ENCODE results near the gene GAPT. TPM values are rescaled to one million over a fixed set of nuclear protein-coding genes. Genes with fewer than 3 reads are reported as not detected.

GAPT gene
- total and polyA plus RNA-seq, 7 donors = 0.23 to 6.3 (median 0.60) TPM

Small RNA genes lying within 50 kb of the gene (small RNA-seq; reads per million reads assigned to genes)
- 0 reads per million in 3 donors for gene MIR548AE2

Other genes with a start within 250 kb of the GAPT start
- 10 to 100 TPM; 19.3 to 46.3 (median 34.8) TPM for gene PLK2, start 31.3 kb upstream of the GAPT start, total RNA-seq
- gene PLK2, start 31.3 kb upstream of the GAPT start, polyA plus RNA-seq = 10 to 100 TPM in 1 of 3 donors, 1 to 10 TPM in 2; 6.4 to 16.0 (median 7.8) TPM
- gene RAB3C, start 91.6 kb downstream of the GAPT start, total RNA-seq = 10 to 100 TPM in 1 of 4 donors, 1 to 10 TPM in 3; 1.9 to 17.6 (median 4.8) TPM
- gene RAB3C, start 91.6 kb downstream of the GAPT start, polyA plus RNA-seq = 1 to 10 TPM in 1 of 3 donors, under 1 TPM in 1, not detected in 1; under 0.01 to 1.5 TPM

Measured in sigmoid colon (tissue), 7 donors.